Lower leg skin (tissue), 3 donors: ENCODE measurements around the gene LINGO3.

Experiments
- CTCF ChIP-seq, 3 donors: fragments of 450-650 bp; IDR thresholded peaks; one replicate each; pipeline ENCODE4 v1.5.1; 2016; ENCODE audit warnings: antibody characterized with exemption in 3 of 3, mild to moderate bottlenecking in 3 of 3, moderate library complexity in 2 of 3
- POLR2A ChIP-seq, 2 donors: fragments of 450-650 bp; IDR thresholded peaks; one replicate each; pipeline ENCODE4 v1.6.1; 2016 to 2017; ENCODE audit warnings: antibody characterized with exemption in 2 of 2, mild to moderate bottlenecking in 1 of 2, moderate library complexity in 1 of 2

- no peak for TF ChIP-seq CTCF (IDR thresholded peaks at IDR 0.05)
- no peak for TF ChIP-seq POLR2A (IDR thresholded peaks at IDR 0.05)
Observed at GRCh38 chr19:2344381-2344870, 36.5 kb upstream of the LINGO3 start.
